SKM-1 (cell line): ENCODE results near the gene SCAF4.
"Not testable (repeated sequence)": the region's sequence is repeated elsewhere in the genome, so short reads cannot be mapped to it uniquely, and the experiment has no call there.

Experiments used
- DNase-seq: peaks from one replicate; lab custom pipeline; 2025; ENCODE audit not compliant: unreplicated experiment; lab: John Stamatoyannopoulos, UW

Gene SCAF4

GRCh38 chr21:31737586-31738397 lies 5.9 kb upstream of the SCAF4 start:
- not testable (repeated sequence) for DNase-seq

GRCh38 chr21:31735511-31735992 lies 3.6 kb upstream of the SCAF4 start:
- DNase-seq, result no peak

- DNase-seq, result no peak
Observed at GRCh38 chr21:31733551-31734149, 1.7 kb upstream of the SCAF4 start.

- DNase-seq, result no peak
Observed at GRCh38 chr21:31732597-31733550, 956 bp upstream of the SCAF4 start.

GRCh38 chr21:31731056-31731856 lies 662 bp downstream of the SCAF4 start:
- no peak for DNase-seq

GRCh38 chr21:31730712-31731055 lies 1.2 kb downstream of the SCAF4 start:
- DNase-seq, result no peak

- no peak for DNase-seq
Observed at GRCh38 chr21:31729622-31730343, 2.1 kb downstream of the SCAF4 start.

- DNase-seq, result no peak
Observed at GRCh38 chr21:31728952-31729351, 3.0 kb downstream of the SCAF4 start.

- no peak for DNase-seq
Observed at GRCh38 chr21:31728191-31728590, 3.7 kb downstream of the SCAF4 start.

- no peak for DNase-seq
Observed at GRCh38 chr21:31727181-31727580, 4.7 kb downstream of the SCAF4 start.

- DNase-seq, result no peak
Observed at GRCh38 chr21:31726407-31726806, 5.5 kb downstream of the SCAF4 start.

GRCh38 chr21:31725202-31725839 lies 6.6 kb downstream of the SCAF4 start:
- DNase-seq, result no peak

GRCh38 chr21:31724552-31724951 lies 7.4 kb downstream of the SCAF4 start:
- no peak for DNase-seq

- no peak for DNase-seq
Observed at GRCh38 chr21:31721381-31721780, 10.5 kb downstream of the SCAF4 start.

- no peak for DNase-seq
Observed at GRCh38 chr21:31720739-31721138, 11.2 kb downstream of the SCAF4 start.

GRCh38 chr21:31720330-31720729 lies 11.6 kb downstream of the SCAF4 start:
- DNase-seq, result no peak

- no peak for DNase-seq
Observed at GRCh38 chr21:31716106-31716505, 15.8 kb downstream of the SCAF4 start.

GRCh38 chr21:31714741-31715365 lies 17.1 kb downstream of the SCAF4 start:
- DNase-seq, result no peak
